ENCODE measurements around the gene ITFG1.
"Not testable (repeated sequence)": the region's sequence is repeated elsewhere in the genome, so short reads cannot be mapped to it uniquely, and the experiment has no call there.

The ITFG1 gene

DNA sequence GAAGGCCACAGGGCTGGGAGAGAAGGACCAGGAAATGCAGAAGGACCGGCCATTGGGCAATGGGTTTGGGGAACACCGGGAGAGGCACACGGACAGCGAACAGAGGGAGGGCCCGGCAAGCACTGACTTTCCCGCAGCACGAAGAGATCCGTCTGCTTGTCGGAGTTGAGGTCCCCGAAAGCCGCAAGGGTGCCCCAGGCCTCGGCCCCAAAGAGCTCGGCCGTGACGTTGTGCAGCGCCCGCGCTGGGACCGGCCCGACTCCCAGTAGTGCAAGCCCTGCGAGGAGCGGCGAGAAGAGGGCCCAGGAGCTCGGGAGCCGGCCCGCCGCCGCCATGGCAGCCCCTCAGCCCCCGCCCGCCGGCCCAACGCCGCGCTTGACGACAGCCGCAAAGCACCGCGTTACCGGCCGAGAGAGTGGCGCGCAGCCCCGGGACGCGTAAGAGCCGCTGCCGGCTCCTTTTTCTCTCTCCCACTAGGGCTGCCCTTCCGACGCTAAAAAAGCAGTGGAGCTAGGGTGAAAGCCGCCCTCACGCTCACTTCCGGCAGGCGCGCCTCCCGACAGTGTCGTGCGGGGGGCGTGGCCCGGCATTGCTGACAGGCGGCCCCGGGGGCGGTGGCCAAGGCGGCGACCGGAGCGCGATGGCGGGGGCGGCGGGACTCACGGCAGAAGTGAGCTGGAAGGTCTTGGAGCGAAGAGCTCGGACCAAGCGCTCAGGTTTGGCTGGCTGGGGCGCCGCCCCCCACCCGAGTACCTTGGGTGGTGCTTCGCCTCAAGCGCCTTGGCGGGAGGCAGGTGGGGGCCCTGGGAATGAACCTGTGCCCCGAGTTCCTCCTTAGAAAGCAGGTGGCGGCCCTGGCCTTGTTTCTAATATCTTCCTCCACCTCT is at the start of gene ITFG1, which contains the start of gene PHKB:
ITFG1 (minus strand) TSS at position 353 of the 887 bp plus-strand sequence; CDS start at position 335, 18 bp downstream.
PHKB (plus strand) TSS at position 621 of the 887 bp plus-strand sequence; CDS start at position 641, 20 bp downstream.
- peak; percentile 96 for DNase-seq

DNA sequence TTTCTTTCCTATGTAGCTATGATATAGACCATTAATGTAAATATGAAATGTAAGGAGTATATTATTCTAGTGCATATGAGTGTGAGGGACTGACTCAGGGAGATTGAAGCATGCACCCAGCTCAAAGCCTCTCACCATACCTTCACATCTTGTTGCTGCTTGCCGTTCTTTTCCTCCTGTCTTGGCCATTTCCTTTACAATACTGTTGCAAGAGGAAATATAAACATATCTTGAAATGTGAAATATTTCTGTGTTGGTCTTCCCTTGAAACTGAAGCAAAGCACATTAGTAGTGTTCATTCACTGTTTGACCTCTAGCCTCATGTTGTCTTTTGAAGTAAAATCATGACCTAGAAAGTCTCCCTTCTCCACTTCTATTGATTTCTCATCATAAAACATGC is 46.8 kb upstream of the ITFG1 start:
- DNase-seq, result no peak

DNA sequence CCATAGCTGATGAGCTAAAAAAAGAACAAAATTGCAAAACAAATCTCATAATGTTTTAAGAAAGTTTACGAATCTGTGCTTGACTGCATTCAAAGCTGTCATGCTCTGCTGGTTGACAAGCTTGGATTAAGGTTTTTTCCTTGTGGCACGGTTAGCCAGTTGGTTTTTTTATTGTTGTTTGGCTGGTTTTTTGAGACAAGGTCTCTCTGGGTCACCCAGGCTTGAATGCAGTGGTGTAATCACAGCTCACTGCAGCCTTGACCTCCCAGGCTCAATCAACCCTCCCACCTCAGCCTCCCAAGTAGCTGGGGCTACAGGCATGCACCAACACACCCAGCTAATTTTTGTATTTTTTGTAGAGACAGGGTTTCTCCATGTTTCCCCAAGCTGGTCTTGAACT is 45.9 kb upstream of the ITFG1 start:
- DNase-seq, result no peak

DNA sequence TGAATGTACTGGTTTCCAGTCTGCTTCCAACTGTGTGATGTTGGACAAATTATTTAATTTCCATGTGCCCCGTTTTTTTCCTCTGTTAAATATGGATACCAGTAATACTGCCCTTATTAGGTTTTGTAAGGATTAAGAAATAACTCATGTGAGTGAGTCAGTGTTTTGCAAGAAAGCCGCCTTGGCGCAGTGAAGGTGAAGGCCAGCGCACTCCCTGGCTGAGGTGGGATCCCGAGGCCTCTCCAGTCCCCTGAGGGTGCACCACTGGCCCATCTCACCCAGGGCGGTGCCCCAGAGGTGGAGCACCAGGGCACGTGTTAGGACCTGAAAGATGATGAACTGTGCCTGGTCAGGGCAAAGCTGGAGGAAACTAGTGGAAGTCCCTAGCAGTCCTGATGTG is 43.7 kb upstream of the ITFG1 start:
- no peak for DNase-seq

DNA sequence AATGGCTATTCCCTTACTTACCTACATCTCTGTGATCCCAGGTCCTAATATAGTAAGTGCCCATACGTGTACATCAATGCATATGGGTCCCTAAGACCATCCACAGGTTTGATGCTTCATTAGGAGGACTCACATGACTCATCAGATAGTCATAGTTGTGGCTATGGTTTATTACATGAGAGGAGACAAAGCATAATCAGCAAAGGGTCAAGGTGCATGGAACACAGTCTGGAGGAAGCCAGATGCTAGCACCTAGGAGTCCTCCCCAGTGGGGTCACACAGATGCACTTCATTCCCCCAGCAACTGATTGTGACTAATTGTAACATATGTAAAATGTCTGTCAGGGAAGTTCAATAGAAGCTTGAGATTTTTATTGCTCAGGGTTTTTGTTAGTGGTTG is 43.1 kb upstream of the ITFG1 start:
- DNase-seq, result no peak

DNA sequence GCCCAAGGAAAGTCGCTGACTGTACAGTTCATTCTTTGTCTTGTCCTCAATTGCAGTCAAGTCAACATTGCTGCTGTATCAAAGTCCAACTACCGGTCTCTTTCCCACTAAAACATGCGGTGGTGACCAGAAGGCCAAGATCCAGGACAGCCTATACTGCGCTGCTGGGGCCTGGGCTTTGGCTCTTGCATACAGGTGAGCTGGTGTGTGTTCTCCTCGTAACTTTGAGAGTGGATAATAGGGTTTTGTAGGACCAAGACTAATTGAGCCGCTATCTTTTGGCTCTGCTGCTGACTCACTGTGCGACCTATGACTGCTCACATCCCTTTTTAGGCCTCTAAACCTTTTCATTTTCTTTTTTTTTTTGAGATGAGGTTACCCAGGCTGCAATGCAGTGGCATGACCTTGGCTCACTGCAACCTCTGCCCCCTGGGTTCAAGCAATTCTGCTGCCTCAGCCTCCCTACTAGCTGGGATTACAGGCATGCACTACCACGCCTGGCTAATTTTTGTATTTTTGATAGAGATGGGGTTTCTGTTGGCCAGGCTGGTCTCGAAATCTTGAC is 38.9 kb upstream of the ITFG1 start:
- DNase-seq, result no peak

DNA sequence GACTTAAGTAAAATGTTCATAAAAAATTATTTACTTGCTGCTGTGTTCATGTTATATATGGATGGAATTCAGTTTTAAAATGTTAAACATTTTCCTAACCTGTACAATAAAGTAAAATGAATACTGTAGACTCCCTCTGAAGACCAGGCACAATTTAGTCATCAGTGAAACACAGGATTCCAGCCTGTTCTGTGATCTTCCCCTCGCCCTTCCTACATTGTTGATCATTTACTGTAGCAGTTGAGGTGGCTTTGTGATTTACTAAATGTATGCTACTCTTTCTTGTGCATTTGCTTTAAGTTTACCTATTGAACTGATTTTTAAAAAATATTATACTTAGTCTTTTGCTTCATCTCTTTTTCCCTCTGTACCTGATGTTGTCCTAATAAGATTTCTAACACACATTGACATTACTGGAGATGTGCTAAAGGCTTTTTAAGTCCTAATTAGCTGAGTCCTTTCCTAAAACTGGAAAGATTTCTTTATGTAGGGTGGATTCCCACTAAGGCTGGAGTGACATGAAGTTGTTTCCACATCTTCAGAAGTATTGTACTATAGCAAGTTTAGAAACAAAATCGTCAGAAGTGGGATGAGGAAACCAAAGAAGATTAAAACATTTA is 38.3 kb upstream of the ITFG1 start:
- DNase-seq, result no peak

DNA sequence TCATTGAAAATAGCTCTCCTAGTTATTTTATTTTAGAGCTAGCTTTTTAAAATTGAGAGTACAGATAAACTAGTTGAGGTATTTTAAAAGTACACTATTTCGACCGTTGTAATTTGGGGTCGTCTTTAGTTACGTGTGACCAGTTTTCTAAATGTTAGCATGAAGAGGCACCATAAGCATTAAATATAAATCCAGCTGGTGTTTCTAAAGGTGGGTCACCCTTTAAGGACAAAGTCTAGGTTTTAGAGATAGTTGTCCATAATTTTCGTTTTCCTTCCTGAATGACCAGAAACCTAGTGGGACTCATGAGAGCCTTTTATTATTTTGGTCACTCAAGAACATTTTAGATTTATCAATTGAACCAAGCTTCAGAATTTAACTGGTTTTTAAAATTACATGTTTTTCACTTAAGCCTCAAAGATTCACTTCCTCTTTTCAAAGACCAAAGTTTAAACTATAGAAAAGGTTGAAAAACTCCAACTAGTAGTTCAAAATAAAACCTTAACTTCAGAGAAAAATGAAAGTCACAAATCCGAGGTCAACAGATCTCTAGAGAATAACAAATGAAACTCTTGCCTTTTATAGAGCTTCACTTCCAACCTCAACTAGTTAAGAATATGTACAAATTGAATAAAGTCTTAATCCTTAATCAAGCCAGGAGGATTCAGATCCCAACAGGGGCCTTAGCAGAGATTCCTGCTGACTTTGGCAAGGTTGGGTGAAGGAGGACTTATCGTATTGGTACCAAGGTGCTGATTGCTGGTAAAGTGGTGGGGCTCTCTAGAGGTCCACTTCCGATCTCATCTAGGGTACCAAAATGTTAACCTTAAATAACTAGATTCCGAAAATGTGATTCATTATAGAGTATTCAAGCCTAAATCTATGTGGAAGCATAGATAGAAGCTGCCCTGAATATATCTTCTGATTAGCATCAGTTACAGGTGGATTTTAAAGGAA is 32.8 kb upstream of the ITFG1 start:
- DNase-seq, result no peak

DNA sequence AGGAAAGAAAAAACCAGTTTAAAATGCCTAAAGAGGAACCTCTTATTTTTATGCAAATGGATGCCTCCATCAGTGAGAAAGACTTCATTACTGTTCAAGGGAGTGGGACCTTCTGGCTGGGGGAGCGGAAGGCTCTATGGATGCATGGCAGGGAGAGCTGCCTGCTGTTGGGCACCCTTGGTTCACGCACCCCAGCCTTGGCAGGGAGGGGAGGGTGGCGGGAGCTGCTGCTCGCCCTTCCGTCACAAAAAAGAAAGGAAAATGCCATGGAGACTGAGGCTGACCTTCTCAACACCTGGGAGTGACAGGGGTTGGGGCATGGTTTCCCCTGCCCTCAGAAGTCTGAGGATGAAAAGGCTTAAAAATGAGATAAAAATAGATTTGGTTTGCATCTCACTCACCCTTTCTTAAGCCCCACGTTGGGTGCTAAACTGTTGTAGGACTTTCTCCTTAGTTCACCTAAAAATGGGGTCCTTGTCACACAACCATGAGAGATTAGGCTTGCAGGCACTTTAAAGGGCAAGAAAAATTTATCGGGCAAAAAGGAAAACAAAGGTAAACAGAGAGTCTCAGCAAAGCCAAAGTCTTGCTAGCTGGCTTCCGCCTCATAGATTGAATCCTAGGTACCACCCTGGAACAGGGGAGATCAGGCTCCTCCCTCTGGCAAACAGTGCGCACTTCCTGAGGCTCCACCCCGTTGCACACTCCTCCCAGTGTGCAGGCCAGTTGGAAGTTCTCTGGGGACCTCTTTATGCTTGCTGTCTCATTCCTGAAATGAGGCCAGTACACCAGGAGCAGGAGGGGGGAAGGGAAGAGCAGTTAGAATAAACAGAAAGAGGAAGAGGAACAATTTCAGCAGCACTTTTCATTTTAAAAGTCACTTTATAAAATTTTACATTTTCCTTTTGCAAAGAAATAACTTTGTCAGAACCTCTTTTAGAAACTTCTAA is 31.8 kb upstream of the ITFG1 start:
- no peak for DNase-seq

DNA sequence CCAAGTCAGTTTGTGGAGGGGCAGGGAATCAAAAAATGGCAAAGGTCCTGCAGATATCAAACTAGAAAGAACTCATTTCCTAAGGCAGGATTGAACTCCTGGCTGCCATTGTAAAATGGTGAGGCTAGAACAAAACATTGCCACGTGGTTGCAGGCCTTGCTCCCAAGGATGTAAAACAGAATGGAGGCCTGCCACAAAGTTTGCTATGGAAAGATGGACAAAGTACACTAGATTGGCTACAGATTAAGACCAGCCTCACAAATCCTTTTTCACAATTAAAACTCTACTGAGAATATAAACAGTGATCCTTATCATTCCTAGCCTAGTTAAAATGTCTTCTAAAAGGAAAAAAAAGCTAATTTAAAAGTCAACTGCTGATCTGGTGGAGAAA is 31.2 kb upstream of the ITFG1 start:
- no peak for DNase-seq

DNA sequence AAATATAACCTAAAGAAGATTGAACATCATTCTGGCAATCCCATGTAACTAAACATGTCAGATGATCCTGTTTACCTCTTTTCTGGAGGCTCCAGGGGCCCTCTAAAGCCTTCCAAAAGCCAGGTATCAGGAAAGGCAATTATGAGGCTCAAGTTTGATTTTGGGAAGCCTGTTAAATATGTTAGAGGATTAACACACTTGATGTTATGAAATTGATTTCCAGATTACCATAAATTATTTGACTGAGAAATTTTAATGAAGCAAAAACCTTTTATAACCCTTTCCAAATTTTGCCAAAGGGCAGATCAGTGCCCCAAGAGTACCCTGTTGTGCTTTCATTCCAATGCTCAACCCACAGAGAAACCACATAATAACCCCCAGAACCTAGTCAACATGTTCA is 29.6 kb upstream of the ITFG1 start:
- DNase-seq, result no peak

DNA sequence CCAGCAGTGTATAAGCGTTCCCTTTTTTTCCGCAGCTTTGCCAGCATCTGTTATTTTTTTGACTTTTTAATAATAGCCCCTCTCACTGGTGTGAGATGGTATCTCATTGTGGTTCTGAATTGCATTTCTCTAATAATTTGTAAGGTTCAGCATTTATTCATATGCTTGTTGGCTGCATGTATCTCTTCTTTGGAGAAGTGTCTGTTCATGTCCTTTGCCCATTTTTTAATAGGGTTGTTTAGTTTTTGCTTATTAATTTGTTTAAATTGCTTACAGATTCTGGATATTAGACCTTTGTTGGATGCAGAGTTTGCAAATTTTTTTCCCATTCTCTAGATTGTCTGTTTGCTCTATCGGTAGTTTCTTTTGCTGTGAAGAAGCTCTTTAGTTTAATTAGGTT is 27.2 kb upstream of the ITFG1 start:
- no peak for DNase-seq

DNA sequence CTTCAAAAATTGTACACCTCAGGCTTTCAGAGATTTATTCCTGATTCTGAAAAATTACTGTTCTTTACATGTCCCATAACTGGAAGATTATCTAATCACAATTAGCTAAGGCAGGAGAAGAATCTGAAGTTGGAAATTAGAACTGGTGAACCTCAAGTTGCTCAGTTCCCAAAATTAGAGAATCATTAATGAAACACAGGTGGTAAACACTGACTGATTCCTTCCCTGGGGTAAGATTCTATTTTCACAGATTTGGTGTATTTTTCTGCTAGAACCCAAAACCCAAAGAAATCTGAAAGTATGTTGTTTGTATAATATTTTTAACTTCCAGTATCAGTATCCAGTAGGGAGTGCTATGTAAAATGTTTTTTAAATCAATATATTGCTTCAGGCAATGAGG is 26.0 kb upstream of the ITFG1 start:
- no peak for DNase-seq

DNA sequence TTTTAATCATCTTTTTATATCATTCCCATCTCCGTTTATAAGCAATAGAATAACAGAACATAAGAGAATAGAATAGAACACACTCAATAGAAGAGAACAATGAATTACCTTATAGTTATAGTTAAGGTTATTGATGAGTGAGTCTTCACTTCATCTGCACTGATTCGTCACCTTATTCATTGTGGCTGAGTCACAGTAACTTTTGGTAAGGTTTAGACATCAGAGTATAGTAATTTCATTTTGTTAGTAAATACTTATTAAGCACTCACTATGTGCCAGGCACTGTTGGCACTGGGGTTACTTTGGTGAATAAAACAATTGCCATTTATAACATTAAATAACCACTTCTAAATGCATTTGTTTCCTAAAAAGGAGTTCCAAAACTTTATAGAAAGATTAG is 22.8 kb upstream of the ITFG1 start:
- no peak for DNase-seq

DNA sequence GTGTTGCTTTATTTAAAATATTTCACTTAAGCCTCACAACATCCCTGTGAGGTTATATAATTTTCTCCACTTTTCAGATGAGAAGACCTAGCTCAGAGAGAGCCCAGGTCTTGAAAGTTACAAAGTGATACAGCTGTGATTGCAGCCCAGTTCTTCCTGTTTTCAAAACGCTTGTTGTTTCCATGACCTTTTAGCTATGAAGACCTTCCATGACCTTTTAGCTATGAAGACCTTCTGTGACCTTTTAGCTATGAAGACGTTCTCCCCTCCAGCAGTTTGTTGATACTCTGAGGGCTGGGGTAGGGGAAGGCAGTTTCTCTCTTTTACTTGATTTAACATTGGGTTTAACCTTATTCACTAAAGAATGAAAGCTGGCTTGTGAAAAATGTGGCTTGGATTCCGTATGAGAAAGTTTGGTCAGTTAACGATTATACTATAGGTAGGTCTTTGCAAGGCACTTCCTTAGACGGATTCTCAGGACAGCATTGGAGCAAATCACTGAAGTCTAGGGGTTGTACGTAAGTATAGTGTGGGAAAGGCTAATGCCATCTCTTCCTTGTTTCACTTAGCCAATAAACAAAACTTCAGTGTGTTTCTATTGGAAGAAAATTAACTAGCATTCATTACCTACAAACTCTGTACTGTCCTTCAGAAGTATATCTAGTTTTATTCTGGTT is 21.0 kb upstream of the ITFG1 start:
- DNase-seq, result no peak

DNA sequence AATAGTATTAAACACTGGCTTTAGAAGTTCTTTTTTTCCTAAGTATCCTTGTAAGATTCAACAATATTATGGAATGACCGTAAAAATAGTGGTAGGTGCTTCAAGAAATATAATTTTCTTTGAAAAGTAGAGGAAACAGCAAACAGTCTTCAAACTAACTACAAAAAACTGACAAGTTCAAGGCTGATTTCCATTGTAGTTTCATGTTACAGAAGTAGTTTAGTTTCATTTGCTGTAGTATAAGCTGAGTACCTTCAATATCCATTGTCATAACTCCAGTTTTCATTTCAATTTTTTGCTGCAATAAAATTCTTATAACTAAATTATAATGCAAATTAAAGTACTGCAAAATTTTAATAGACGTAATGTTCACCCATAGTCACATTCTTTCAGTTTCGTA is 19.5 kb upstream of the ITFG1 start:
- DNase-seq, result no peak

DNA sequence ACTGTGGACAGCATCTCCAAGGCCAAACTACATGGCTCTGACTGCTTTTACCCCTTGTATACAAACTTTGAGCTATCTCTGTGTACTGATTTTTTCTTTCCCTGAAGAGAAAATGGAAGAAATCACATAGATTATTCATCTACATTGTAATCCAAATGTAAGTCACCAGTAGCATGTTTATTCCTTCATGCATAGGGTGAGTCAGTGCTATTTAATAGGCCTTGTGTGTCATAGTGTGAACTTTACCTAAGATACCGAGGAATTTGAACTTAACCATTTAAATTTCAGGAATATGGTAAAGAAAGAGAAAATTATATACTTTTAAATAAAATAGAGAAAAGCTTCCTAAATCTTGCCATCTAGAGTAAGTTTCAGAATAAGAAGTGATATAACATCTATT is 16.8 kb upstream of the ITFG1 start:
- DNase-seq, result no peak

DNA sequence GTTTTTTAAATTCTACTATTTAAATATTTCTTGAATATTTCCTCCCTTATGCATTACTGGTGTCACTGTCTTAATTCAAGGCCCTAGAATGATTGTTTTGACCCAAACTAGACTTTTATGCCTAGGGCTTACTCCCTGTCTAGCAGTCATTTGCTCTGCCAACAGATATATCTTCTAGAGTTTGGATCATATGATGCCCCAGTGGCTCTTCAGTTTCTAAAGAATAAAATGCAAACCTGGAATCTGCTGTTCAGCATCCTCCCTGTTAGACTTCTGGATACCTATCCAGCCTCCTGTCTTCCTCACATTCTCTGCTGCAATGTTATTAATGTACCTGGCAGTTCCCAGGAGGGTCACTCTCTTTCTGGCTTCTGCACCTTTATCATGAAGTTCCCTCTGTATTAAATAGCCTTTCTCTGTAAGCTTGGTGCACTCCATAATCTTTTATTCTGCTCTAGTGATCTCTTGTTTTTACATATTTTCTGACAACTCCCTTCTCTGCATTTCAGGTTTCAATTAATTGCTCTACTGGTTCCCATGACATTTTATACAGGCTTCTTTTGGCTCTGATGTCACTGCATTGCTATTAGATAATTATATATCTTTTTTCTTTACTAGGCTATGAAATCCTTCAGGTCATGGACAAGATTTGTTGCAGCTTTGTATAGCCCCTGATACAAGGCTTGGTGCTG is 15.9 kb upstream of the ITFG1 start:
- DNase-seq, result no peak

DNA sequence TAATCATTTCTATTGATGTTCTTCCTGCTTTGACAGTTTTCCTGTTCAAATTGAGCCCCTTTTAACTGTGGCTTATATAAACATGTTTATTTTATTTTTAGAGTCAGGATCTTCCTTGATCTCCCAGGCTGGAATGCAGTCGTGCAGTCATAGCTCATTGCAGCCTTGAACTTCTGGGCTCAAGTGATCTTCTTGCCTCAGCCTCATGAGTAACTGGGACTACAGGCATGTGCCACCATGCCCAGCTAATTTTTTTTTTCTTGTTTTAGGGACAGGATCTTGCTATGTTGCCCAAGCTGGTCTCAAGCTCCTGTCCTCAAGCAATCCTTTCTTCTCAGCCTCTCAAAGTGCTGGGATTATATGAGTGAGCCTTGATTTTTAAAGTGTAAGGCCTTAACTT is 14.9 kb upstream of the ITFG1 start:
- DNase-seq, result no peak

DNA sequence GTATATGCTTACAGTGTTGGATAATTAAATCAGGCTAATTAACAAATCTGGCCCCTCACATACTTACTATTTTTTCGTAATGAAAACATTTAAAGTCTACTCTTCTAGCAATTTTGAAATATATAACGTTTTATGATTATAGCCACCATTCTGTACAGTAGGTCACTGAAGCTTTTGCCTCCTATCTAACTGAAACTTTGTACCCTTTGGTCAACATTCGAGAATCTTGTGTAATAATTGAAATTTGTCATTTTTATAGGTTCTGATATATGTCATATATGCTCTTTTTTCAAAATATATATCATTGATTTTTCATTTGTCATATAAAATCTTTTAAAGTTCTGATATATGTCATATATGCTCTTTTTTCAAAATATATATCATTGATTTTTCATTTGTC is 12.9 kb upstream of the ITFG1 start:
- no peak for DNase-seq

DNA sequence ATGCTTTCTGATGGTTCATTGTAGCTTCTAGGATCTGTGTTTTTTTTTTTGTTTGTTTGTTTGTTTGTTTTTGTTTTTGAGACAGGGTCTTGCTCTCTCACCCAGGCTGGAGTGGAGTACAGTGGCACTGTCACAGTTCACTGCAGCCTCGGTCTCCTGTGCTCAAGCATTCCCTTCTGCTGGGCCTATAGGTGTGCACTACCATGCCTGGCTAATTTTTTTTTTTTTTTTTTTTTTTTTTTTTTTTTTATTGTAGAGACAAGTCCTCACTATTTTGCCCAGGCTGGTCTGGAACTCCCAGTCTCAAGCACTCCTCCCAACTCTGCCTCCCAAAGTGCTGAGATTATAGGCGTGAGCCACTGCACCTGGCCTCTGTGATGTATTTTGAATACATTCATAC is 12.1 kb upstream of the ITFG1 start:
- DNase-seq, result not testable (repeated sequence)
